OCI-LY7 (cell line): ENCODE measurements around the gene SMPD1. TPM values are rescaled to one million over a fixed set of nuclear protein-coding genes. Genes with fewer than 3 reads are reported as not detected.
"Not testable (repeated sequence)": the region's sequence is repeated elsewhere in the genome, so short reads cannot be mapped to it uniquely, and the experiment has no call there.

Source experiments
- BruUV-seq: library from RNA; stranded (reverse); fragments of 400-500 nt; replicated peaks from 2 replicates; lab custom pipeline; 2021; lab: Mats Ljungman, UMichigan
- CTCF ChIA-PET: fragments of 300-600 bp; sonication (Branson Sonifier 250); formaldehyde crosslinking; loops from one replicate; lab custom pipeline; 2022; ENCODE audit warnings: antibody characterized with exemption; ENCODE audit not compliant: unreplicated experiment; lab: Charles Lee
- POLR2A ChIA-PET: fragments of 300-600 bp; sonication (Branson Sonifier 250); formaldehyde crosslinking; loops from one replicate; lab custom pipeline; 2022; ENCODE audit warnings: antibody characterized with exemption; lab: Charles Lee
- DNase-seq: peaks from one replicate; pipeline ENCODE4 v3.0.0-alpha.2; 2015; ENCODE audit warnings: low spot score
- H2AFZ ChIP-seq: fragments of 200-600 bp; sonication (generic), shearing (Covaris generic); 2 replicates; pipeline ENCODE4 v1.6.1; 2014; ENCODE audit warnings: mild to moderate bottlenecking, antibody characterized with exemption, low read length, moderate library complexity
- H3K27ac ChIP-seq: fragments of 200-600 bp; sonication (generic); 2 replicates; pipeline ENCODE4 v1.5.1; 2014; ENCODE audit warnings: mixed run types, low read depth, mild to moderate bottlenecking, moderate library complexity, low read length, inconsistent platforms; ENCODE audit not compliant: poor library complexity, severe bottlenecking
- H3K36me3 ChIP-seq: fragments of 200-600 bp; sonication (generic); 2 replicates; pipeline ENCODE4 v1.6.1; 2014; ENCODE audit warnings: mild to moderate bottlenecking, antibody characterized with exemption, low read length, moderate library complexity, mixed read lengths; ENCODE audit not compliant: insufficient read depth
- H3K4me1 ChIP-seq: fragments of 200-600 bp; sonication (generic); 2 replicates; pipeline ENCODE4 v1.5.1; 2014; ENCODE audit warnings: mild to moderate bottlenecking, low read length; ENCODE audit not compliant: insufficient read depth, poor library complexity, severe bottlenecking
- H3K4me2 ChIP-seq: fragments of 200-600 bp; sonication (generic); 2 replicates; pipeline ENCODE4 v1.6.1; 2014; ENCODE audit warnings: mild to moderate bottlenecking, low read length
- H3K4me3 ChIP-seq: fragments of 200-600 bp; sonication (generic); 2 replicates; pipeline ENCODE4 v1.5.1; 2014; ENCODE audit warnings: mild to moderate bottlenecking, low read depth, low read length; ENCODE audit not compliant: poor library complexity, severe bottlenecking
- H3K79me2 ChIP-seq: fragments of 200-600 bp; sonication (generic); 2 replicates; pipeline ENCODE4 v1.6.1; 2016; ENCODE audit warnings: low read depth, mild to moderate bottlenecking, low read length, moderate library complexity, mixed read lengths; ENCODE audit not compliant: insufficient read depth
- H3K9me2 ChIP-seq: fragments of 200-600 bp; sonication (generic); 2 replicates; pipeline ENCODE4 v1.6.1; 2016; ENCODE audit warnings: mild to moderate bottlenecking, low read length, mixed read lengths; ENCODE audit not compliant: insufficient read depth
- H3K9me3 ChIP-seq: fragments of 200-600 bp; sonication (generic); 2 replicates; pipeline ENCODE4 v1.6.1; 2014; ENCODE audit warnings: mild to moderate bottlenecking, mixed run types, low read length, mixed read lengths
- H4K20me1 ChIP-seq: fragments of 200-600 bp; sonication (generic); 2 replicates; pipeline ENCODE4 v1.6.1; 2014; ENCODE audit warnings: mild to moderate bottlenecking, antibody characterized with exemption, low read length, moderate library complexity, mixed read lengths; ENCODE audit not compliant: insufficient read depth
- CTCF ChIP-seq: fragments of 200-600 bp; sonication (generic); conservative IDR thresholded peaks from 2 replicates; pipeline ENCODE4 v1.5.1; 2014; ENCODE audit warnings: mild to moderate bottlenecking, antibody characterized with exemption, low read length, moderate library complexity, mixed read lengths
- EZH2phosphoT487 ChIP-seq: fragments of 200-600 bp; sonication (generic); IDR thresholded peaks from 2 replicates; pipeline ENCODE4 v1.6.1; 2018; ENCODE audit warnings: low read depth, borderline replicate concordance, mild to moderate bottlenecking, mixed run types, antibody characterized with exemption, low read length, moderate library complexity, mixed read lengths
- intact Hi-C: fragments of 100-400 bp; cut with micrococcal nuclease; formaldehyde crosslinking; loops from one replicate; pipeline ENCODE4 v1.10.0; 2022; ENCODE audit not compliant: unreplicated experiment
- total RNA-seq, 2 experiments: library from RNA; depleted of rRNA in 1 of 2; stranded (reverse); fragments of >200 nt in 1 of 2; shearing (Covaris generic) in 1 of 2; gene quantifications; 2 replicates each; pipeline ENCODE4 v1.2.3, GENCODE V29; 2014 to 2022

Gene SMPD1
- total RNA-seq, 2 experiments from 2014 or later: 5.1 to 11.9 TPM

DNA sequence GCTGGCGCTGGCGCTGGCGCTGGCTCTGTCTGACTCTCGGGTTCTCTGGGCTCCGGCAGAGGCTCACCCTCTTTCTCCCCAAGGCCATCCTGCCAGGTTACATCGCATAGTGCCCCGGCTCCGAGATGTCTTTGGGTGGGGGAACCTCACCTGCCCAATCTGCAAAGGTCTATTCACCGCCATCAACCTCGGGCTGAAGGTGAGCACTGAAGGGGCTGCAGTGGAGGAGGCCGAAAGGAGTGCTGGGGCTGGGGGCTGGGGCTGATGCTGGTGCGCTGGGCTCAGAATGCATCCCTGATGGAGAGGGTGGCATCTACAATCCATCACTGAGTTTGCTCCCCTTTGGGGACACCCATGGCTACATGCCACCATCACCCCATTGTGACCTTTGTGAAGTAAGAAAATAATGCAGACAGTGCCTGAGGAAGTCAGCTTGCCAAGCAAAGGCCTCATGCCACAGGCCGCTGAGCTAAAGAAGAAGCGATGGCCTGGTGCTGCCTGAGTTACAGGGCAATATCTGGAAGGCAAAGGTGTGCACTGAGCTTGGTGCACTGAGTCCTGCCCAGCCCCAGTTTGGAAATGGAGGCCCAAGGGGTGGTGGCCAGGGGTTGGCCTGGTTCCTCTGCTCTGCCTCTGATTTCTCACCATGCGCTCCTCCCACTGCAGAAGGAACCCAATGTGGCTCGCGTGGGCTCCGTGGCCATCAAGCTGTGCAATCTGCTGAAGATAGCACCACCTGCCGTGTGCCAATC is 620 bp downstream of the SMPD1 start:
- CTCF ChIA-PET: interaction anchor here (1.2 to 2.4 kb wide), 6 partner anchors 8 to 70 kb away, joined by 3 to 8 read pairs (median 4); no protein-coding TSS in a partner anchor
- BruUV-seq: no TSS peak

DNA sequence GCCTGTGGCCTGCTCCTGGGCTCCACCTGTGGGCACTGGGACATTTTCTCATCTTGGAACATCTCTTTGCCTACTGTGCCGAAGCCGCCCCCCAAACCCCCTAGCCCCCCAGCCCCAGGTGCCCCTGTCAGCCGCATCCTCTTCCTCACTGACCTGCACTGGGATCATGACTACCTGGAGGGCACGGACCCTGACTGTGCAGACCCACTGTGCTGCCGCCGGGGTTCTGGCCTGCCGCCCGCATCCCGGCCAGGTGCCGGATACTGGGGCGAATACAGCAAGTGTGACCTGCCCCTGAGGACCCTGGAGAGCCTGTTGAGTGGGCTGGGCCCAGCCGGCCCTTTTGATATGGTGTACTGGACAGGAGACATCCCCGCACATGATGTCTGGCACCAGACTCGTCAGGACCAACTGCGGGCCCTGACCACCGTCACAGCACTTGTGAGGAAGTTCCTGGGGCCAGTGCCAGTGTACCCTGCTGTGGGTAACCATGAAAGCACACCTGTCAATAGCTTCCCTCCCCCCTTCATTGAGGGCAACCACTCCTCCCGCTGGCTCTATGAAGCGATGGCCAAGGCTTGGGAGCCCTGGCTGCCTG is 1.4 kb downstream of the SMPD1 start:
- peak overlapping the region; percentile 73 for H3K4me3 ChIP-seq
- intact Hi-C loops: loop anchor here (10.0 kb wide), 1 partner anchor 1123 kb away; the partner anchor contains the start of gene PPFIBP2
- CTCF ChIA-PET: interaction anchor here (2.4 kb wide), 1 partner anchor 52 kb away, joined by 8 read pairs; no protein-coding TSS in a partner anchor

More for the DNA sequence above, 620 bp downstream of the SMPD1 start:
- no peaks in the 10 kb centered on the region for H3K36me3 ChIP-seq
- no peak for DNase-seq
- intact Hi-C loops: loop anchor here (1.0 to 10.0 kb wide), 3 partner anchors 43 to 1124 kb away; partner anchors contain the start of genes ARFIP2, PPFIBP2 and TIMM10B
- peak overlapping the region; percentile 73 for H3K4me3 ChIP-seq
- no peak for TF ChIP-seq EZH2phosphoT487
- TF ChIP-seq CTCF: no peak
- no peaks in the 10 kb centered on the region for H3K79me2 ChIP-seq
- no peaks in the 10 kb centered on the region for H3K9me3 ChIP-seq
- H3K4me1 ChIP-seq: peaks cover 24% of the 10 kb centered on the region
- H3K9me2 ChIP-seq: no peaks in the 10 kb centered on the region
- POLR2A ChIA-PET: interaction anchor here (0.6 to 2.2 kb wide), 16 partner anchors 8 to 355 kb away, joined by 3 to 23 read pairs (median 4); partner anchors contain the start of genes APBB1, ARFIP2 and TIMM10B
- H4K20me1 ChIP-seq: no peaks in the 10 kb centered on the region
- H2AFZ ChIP-seq: peak overlapping the region; percentile 56
- H3K27ac ChIP-seq: peak overlapping the region; percentile 15
- H3K4me2 ChIP-seq: peak overlapping the region; percentile 91

DNA sequence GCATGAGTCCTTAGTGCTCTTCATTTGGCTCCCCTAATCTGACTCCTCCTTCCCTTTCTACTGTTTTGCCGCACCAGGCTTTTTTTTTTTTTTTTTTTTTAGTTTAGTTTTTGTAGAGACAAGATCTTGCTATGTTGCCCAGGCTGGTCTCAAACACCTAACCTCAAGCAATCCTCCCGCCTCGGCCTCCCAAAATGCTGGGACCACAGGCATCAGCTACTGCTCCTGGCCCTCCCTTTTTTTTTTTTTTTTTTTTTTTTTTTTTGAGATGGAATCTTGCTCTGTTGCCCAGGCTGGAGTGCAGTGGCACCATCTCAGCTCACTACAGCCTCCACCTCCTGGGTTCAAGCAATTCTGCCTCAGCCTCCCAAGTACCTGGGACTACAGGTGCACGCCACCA is 2.0 kb downstream of the SMPD1 start:
- H3K4me1 ChIP-seq: peaks cover 24% of the 10 kb centered on the region
- H3K36me3 ChIP-seq, H2AFZ ChIP-seq, H3K9me2 ChIP-seq, DNase-seq, H3K9me3 ChIP-seq, BruUV-seq, H3K27ac ChIP-seq, H3K4me3 ChIP-seq, H3K4me2 ChIP-seq, CTCF ChIA-PET, H4K20me1 ChIP-seq, H3K79me2 ChIP-seq: not testable (repeated sequence)
- POLR2A ChIA-PET: interaction anchor here (0.7 to 2.0 kb wide), 7 partner anchors 9 to 93 kb away, joined by 3 to 9 read pairs (median 3); no protein-coding TSS in a partner anchor
- intact Hi-C loops: loop anchor here (10.0 kb wide), 1 partner anchor 1123 kb away; the partner anchor contains the start of gene PPFIBP2

More for the DNA sequence above, 1.4 kb downstream of the SMPD1 start:
- POLR2A ChIA-PET: interaction anchor here (0.6 to 2.0 kb wide), 7 partner anchors 11 to 159 kb away, joined by 3 to 23 read pairs (median 3); partner anchors contain the start of genes ARFIP2 and TIMM10B
- Histone ChIP-seq H3K9me2 (no peaks in the 10 kb centered on the region), H3K9me3 (no peaks in the 10 kb centered on the region), H4K20me1 (no peaks in the 10 kb centered on the region), H3K36me3 (no peaks in the 10 kb centered on the region), H2AFZ (no peak overlapping the region), H3K4me2 (peak overlapping the region; percentile 91), H3K27ac (no peak overlapping the region), H3K4me1 (peaks cover 24% of the 10 kb centered on the region), H3K79me2 (no peaks in the 10 kb centered on the region)
- DNase-seq: no peak
- no TSS peak for BruUV-seq
- no peak for TF ChIP-seq CTCF
- TF ChIP-seq EZH2phosphoT487: no peak
